K562 (cell line): ENCODE data around the gene CHST12. TPM values are rescaled to one million over a fixed set of nuclear protein-coding genes. Genes with fewer than 3 reads are reported as not detected.

Experiments used
- ATAC-seq: fragments of 200-7000 bp; cut with Tn5 transposase; 3 replicates; pipeline ENCODE4 v1.9.1; 2020; ENCODE audit warnings: moderate library complexity
- BruUV-seq: library from RNA; stranded (reverse); fragments of 400-500 nt; replicated peaks from 2 replicates; lab custom pipeline; 2021; lab: Mats Ljungman, UMichigan
- CTCF ChIA-PET: fragments of 300-600 bp; formaldehyde crosslinking; extraction: SDS; loops from one replicate; lab custom pipeline; 2021; ENCODE audit warnings: low intra/inter-chr PET ratio; lab: Yijun Ruan, JAX
- POLR2A ChIA-PET: fragments of 300-600, 350-650 bp; sonication (Branson Sonifier 250); formaldehyde crosslinking; extraction: SDS; loops from one replicate; lab custom pipeline; 2021; ENCODE audit warnings: antibody characterized with exemption, inconsistent platforms; lab: Yijun Ruan, JAX
- DNase-seq, 4 experiments: peaks; one replicate each; pipeline versions ENCODE4 v3.0.0 to v3.0.0-alpha.2; 2011 to 2018; ENCODE audit warnings: low spot score in 3 of 4, mixed read lengths in 3 of 4; ENCODE audit errors: extremely low read depth in 1 of 4
- FAIRE-seq: peaks from 2 replicates; lab custom pipeline; 2011; peaks lifted over from hg19 to GRCh38; lab: Jason Lieb, UNC
- H2AFZ ChIP-seq: 2 replicates; pipeline ENCODE4 v1.6.0; 2011; ENCODE audit warnings: low read depth, low read length, control low read depth, inconsistent platforms
- H3K27ac ChIP-seq: fragments of 200-600 bp; 3 replicates; pipeline ENCODE4 v1.8.0; 2011; ENCODE audit warnings: low read depth, mild to moderate bottlenecking, control low read depth, inconsistent platforms, low read length, moderate library complexity, mixed read lengths; ENCODE audit errors: extremely low read depth
- H3K27me3 ChIP-seq, 2 experiments: fragments of 300-600 bp in 1 of 2; 2 replicates in 1 of 2; 3 replicates in 1 of 2; pipeline versions ENCODE4 v1.6.0 to v1.8.0; 2011; ENCODE audit warnings: inconsistent platforms in 2 of 2, low read length in 2 of 2, mild to moderate bottlenecking in 1 of 2, mixed read lengths in 1 of 2, moderate library complexity in 1 of 2; ENCODE audit not compliant: control insufficient read depth in 2 of 2, insufficient read depth in 2 of 2
- H3K36me3 ChIP-seq: fragments of 300-600 bp; 3 replicates; pipeline ENCODE4 v1.8.0; 2011; ENCODE audit warnings: mild to moderate bottlenecking, low read length, inconsistent platforms; ENCODE audit not compliant: control insufficient read depth, insufficient read depth
- H3K4me1 ChIP-seq, 2 experiments: fragments of 200-600 bp in 1 of 2; replicated peaks in 1 of 2; 2 replicates in 1 of 2; 3 replicates in 1 of 2; pipeline versions ENCODE4 v1.5.1 to v1.8.0; 2011; ENCODE audit warnings: inconsistent platforms in 2 of 2, low read length in 2 of 2, mild to moderate bottlenecking in 1 of 2, mixed read lengths in 1 of 2, moderate library complexity in 1 of 2; ENCODE audit not compliant: control insufficient read depth in 2 of 2, insufficient read depth in 2 of 2
- H3K4me2 ChIP-seq: 2 replicates; pipeline ENCODE4 v1.6.1; 2011; ENCODE audit warnings: low read length, control low read depth, inconsistent platforms, mixed read lengths; ENCODE audit not compliant: insufficient read depth
- H3K4me3 ChIP-seq: fragments of 200-600 bp; sonication (generic), shearing (Covaris generic); 2 replicates; pipeline ENCODE4 v1.5.1; 2016; ENCODE audit warnings: control low read depth, inconsistent platforms
- H3K79me2 ChIP-seq: fragments of 200-600 bp; 3 replicates; pipeline ENCODE4 v1.8.0; 2011; ENCODE audit warnings: low read length, inconsistent platforms; ENCODE audit not compliant: control insufficient read depth, insufficient read depth
- H3K9ac ChIP-seq, 2 experiments: 2 replicates each; pipeline versions ENCODE4 v1.6.0 to v1.6.1; 2011; ENCODE audit warnings: low read depth in 2 of 2, low read length in 2 of 2, control low read depth in 1 of 2, inconsistent platforms in 1 of 2, mild to moderate bottlenecking in 1 of 2, mixed read lengths in 1 of 2; ENCODE audit not compliant: insufficient read depth in 1 of 2
- H3K9me1 ChIP-seq: one replicate; pipeline ENCODE4 v1.6.0; 2011; ENCODE audit warnings: inconsistent platforms, mild to moderate bottlenecking, low read length, moderate library complexity; ENCODE audit not compliant: control insufficient read depth, insufficient read depth
- H3K9me3 ChIP-seq: replicated peaks from 2 replicates; pipeline ENCODE4 v1.5.1; 2011; ENCODE audit warnings: low read depth, low read length, inconsistent platforms; ENCODE audit not compliant: control insufficient read depth, insufficient read depth
- H4K20me1 ChIP-seq: replicated peaks from 2 replicates; pipeline ENCODE4 v1.6.1; 2011; ENCODE audit warnings: low read length, inconsistent platforms, mixed read lengths; ENCODE audit not compliant: control insufficient read depth, insufficient read depth
- KLF16 ChIP-seq: IDR thresholded peaks from 2 replicates; pipeline ENCODE4 v1.6.1; 2016; ENCODE audit warnings: antibody characterized with exemption
- L3MBTL2 ChIP-seq: fragments of 450-650 bp; IDR thresholded peaks from 2 replicates; pipeline ENCODE4 v1.6.1; 2016; ENCODE audit warnings: mild to moderate bottlenecking, moderate library complexity
- NCOA1 ChIP-seq: fragments of 450-650 bp; IDR thresholded peaks from 2 replicates; pipeline ENCODE4 v1.6.1; 2016; ENCODE audit warnings: low read depth
- PHF21A ChIP-seq: fragments of 450-650 bp; IDR thresholded peaks from 2 replicates; pipeline ENCODE4 v1.6.1; 2017; ENCODE audit warnings: low read depth, borderline replicate concordance
- ZNF282 ChIP-seq: sonication (generic); formaldehyde crosslinking; IDR thresholded peaks from 2 replicates; pipeline ENCODE4 v1.8.1; 2023; ENCODE audit warnings: missing genetic modification reagents
- ZNF445 ChIP-seq: fragments of 250-450 bp; sonication (Bioruptor Pico); IDR thresholded peaks from 2 replicates; pipeline ENCODE4 v1.4.0; 2020; ENCODE audit warnings: low read depth, mild to moderate bottlenecking, moderate library complexity
- WGBS: fragments of 100-300 bp; shearing (Covaris generic); methylation state at CpG from one replicate; pipeline ENCODE4 v1.1.6; 2016; ENCODE audit warnings: low coverage, mixed read lengths; ENCODE audit not compliant: insufficient coverage; ENCODE audit errors: missing lambda C conversion rate; 5-methylcytosine and 5-hydroxymethylcytosine counted together
- in situ Hi-C: fragments of 300-500 bp; cut with MboI; formaldehyde crosslinking; loops from 4 replicates; pipeline ENCODE4 v1.15.0; 2018; ENCODE audit warnings: inconsistent platforms, mixed read lengths
- intact Hi-C: fragments of 100-400 bp; cut with micrococcal nuclease; formaldehyde crosslinking; loops from 2 replicates; pipeline ENCODE4 v1.14.2; 2022
- polyA plus RNA-seq, 8 experiments: library from polyadenylated mRNA; depleted of rRNA in 4 of 8; stranded (reverse) in 5 of 8; unstranded in 3 of 8; fragments of >200 nt; fragmentation: Nextera tagmentation in 2 of 8; fragmentation: Illumina TruSeq in 1 of 8; extraction: Ambion mirVana in 2 of 8; extraction: Trizol in 1 of 8; gene quantifications; 2 replicates each; pipeline versions ENCODE4 v1.2.1 to v1.2.3, GENCODE V29; 2011 to 2014; ENCODE audit warnings: inconsistent platforms in 1 of 8, missing spikeins in 1 of 8
- total RNA-seq, 7 experiments: library from RNA; depleted of rRNA in 6 of 7; stranded (reverse); fragments of >200 nt in 6 of 7; fragmentation: Illumina TruSeq in 2 of 7; extraction: Trizol in 2 of 7; gene quantifications; 2 replicates each; pipeline versions ENCODE4 v1.2.1 to v1.2.3, GENCODE V29; 2011 to 2021; ENCODE audit warnings: low replicate concordance in 1 of 7
- TF ChIP-seq, protein P1 (sequence below): sonication (generic); formaldehyde crosslinking; IDR thresholded peaks from 2 replicates; pipeline ENCODE4 v1.8.0; 2023; ENCODE audit warnings: missing genetic modification reagents, mild to moderate bottlenecking, borderline replicate concordance

Gene CHST12
- total and polyA plus RNA-seq, 9 of the 15 experiments (the other 6 are each of a cell fraction or from before 2014, with no cell fraction given) = 0.18 to 19.8 (median 3.6) TPM

DNA sequence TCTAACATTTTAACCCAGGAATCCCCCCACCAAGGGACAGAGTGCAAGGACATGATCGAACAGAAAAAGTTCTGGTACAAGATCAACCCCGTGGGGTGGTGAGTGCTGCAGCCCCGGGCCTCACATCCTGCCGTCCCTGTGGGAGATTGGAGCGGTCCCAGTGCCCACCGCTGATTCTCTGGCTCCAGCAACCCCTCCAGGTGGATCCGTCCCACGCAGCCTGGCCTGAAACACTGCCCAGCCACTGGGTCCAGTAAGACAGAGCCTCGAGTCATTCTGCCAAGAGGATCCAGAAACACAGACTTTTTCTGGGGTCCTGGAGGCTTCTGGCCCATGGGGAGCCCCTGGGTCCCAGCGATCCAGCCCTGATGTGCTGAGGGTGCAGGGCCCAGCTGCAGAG, 43.3 kb downstream of the CHST12 start:
- peaks cover 2 to 25% of the 10 kb centered on the region in 2 experiments for H3K4me1 ChIP-seq

More for the DNA sequence above, 43.3 kb downstream of the CHST12 start:
- intact Hi-C loops = no loop called here
- no peak for ATAC-seq
- TF ChIP-seq NCOA1 = no peak
- TF ChIP-seq L3MBTL2 = no peak
- TF ChIP-seq, protein P1, sequence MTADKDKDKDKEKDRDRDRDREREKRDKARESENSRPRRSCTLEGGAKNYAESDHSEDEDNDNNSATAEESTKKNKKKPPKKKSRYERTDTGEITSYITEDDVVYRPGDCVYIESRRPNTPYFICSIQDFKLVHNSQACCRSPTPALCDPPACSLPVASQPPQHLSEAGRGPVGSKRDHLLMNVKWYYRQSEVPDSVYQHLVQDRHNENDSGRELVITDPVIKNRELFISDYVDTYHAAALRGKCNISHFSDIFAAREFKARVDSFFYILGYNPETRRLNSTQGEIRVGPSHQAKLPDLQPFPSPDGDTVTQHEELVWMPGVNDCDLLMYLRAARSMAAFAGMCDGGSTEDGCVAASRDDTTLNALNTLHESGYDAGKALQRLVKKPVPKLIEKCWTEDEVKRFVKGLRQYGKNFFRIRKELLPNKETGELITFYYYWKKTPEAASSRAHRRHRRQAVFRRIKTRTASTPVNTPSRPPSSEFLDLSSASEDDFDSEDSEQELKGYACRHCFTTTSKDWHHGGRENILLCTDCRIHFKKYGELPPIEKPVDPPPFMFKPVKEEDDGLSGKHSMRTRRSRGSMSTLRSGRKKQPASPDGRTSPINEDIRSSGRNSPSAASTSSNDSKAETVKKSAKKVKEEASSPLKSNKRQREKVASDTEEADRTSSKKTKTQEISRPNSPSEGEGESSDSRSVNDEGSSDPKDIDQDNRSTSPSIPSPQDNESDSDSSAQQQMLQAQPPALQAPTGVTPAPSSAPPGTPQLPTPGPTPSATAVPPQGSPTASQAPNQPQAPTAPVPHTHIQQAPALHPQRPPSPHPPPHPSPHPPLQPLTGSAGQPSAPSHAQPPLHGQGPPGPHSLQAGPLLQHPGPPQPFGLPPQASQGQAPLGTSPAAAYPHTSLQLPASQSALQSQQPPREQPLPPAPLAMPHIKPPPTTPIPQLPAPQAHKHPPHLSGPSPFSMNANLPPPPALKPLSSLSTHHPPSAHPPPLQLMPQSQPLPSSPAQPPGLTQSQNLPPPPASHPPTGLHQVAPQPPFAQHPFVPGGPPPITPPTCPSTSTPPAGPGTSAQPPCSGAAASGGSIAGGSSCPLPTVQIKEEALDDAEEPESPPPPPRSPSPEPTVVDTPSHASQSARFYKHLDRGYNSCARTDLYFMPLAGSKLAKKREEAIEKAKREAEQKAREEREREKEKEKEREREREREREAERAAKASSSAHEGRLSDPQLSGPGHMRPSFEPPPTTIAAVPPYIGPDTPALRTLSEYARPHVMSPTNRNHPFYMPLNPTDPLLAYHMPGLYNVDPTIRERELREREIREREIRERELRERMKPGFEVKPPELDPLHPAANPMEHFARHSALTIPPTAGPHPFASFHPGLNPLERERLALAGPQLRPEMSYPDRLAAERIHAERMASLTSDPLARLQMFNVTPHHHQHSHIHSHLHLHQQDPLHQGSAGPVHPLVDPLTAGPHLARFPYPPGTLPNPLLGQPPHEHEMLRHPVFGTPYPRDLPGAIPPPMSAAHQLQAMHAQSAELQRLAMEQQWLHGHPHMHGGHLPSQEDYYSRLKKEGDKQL = no peak
- TF ChIP-seq PHF21A = no peak
- TF ChIP-seq ZNF282 (CRISPR knock-in tag) = no peak
- TF ChIP-seq ZNF445 (CRISPR knock-in tag) = no peak
- no peak for TF ChIP-seq KLF16
- no peaks in the 10 kb centered on the region for H3K9me1 ChIP-seq
- H3K27ac ChIP-seq = no peak overlapping the region
- peaks cover 0 to 10% of the 10 kb centered on the region in 2 experiments; a peak in 2 of 5 replicates for H3K27me3 ChIP-seq
- DNase-seq = no peak
- H3K36me3 ChIP-seq = no peaks in the 10 kb centered on the region
- WGBS = 57% methylated on average over 10 of the region's 10 CpGs
- CTCF ChIA-PET = no interaction called here
- in situ Hi-C loops = no loop called here
- no peak overlapping the region for H3K4me3 ChIP-seq
- H3K79me2 ChIP-seq = no peaks in the 10 kb centered on the region
- no peaks in the 10 kb centered on the region for H3K9me3 ChIP-seq
- POLR2A ChIA-PET = interaction anchor here (0.6 kb wide), 1 partner anchor 636 kb away, joined by 3 read pairs; no protein-coding TSS in a partner anchor
- no peaks in the 10 kb centered on the region for H4K20me1 ChIP-seq
- no peak for FAIRE-seq
- H3K4me2 ChIP-seq = no peak overlapping the region
- H3K9ac ChIP-seq = peak overlapping the region in 1 of 2 experiments; percentile 35; a peak in 1 of 4 replicates
- BruUV-seq = no TSS peak
- no peak overlapping the region for H2AFZ ChIP-seq
